NT2/D1 (cell line): Measurements from ENCODE around the gene EEF1AKMT3.

Experiments
- YY1 ChIP-seq: IDR thresholded peaks from 2 replicates; pipeline ENCODE4 v1.6.1; 2011; ENCODE audit not compliant: insufficient read length, insufficient read depth
- ZNF274 ChIP-seq: IDR thresholded peaks from 2 replicates; pipeline ENCODE4 v1.6.1; 2011; ENCODE audit warnings: mild to moderate bottlenecking, low read depth, low read length

- TF ChIP-seq ZNF274 (no peak), YY1 (no peak)
Measured at GRCh38 chr12:57802607-57803006, 30.2 kb downstream of the EEF1AKMT3 start.
